Cardiac atrium fibroblast (primary cell): ENCODE results near the gene MRPL46. TPM values are rescaled to one million over a fixed set of nuclear protein-coding genes. Genes with fewer than 3 reads are reported as not detected.

Experiments used
- total RNA-seq: library from RNA; depleted of rRNA; stranded (reverse); fragments of >200 nt; gene quantifications from 2 replicates; pipeline ENCODE4 v1.2.3, GENCODE V29; 2015

MRPL46 gene
- 16.0 and 16.1 TPM in 2 replicates for total RNA-seq

DNA sequence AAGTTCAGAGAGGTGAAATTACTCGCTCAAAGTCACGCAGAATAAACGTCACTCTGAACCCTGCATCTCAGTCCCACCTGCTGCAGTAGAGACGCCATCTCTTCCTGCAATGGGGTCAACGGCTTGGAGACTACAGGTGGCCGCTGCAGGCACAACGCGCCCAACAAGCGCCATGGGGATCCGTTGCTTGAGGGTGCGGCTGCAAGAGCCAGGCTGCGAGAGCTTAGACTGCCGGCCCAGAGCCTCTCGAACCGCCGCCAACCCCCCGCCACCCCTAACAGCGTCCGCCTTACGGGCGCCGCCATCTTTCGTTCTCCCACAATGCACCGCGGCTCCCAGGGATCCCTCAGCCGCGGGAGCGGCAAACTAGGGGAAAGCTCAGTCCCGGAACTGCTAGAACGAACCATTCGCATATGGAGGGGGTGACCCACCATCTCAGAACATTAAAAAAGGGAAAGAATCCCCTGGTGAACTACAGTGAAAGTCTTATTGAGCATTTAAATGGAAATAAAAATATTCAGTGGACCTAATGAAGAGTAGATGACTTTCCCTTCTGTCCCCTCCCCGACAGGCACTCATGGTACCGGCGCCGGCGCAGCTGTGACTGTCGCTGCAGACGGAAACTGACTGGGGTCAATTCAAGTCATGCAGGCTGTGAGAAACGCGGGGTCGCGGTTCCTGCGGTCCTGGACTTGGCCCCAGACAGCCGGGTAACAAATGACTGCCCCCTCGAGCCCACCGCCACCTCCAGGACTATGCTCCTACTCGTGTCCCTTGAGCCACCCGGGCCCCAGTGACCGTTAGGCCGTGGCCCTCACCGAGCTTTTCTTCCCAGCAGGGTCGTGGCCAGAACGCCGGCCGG, at the start of gene MRPL46, which contains the start of gene MRPS11:
TSS of gene MRPL46 (minus strand) at position 316 of the 862 bp plus-strand sequence. CDS start at position 305, 11 bp downstream.
TSS of gene MRPS11 (plus strand) at position 636 of the 862 bp plus-strand sequence. CDS start at position 646, 10 bp downstream.

Other genes with a start within 250 kb of the MRPL46 start
- 0.16 and 2.3 TPM in 2 replicates for gene NTRK3, start 210.6 kb downstream of the MRPL46 start, total RNA-seq
- gene MRPS11, start 320 bp upstream of the MRPL46 start, total RNA-seq: 41.0 and 42.4 TPM in 2 replicates
- 5.2 and 5.7 TPM in 2 replicates for gene DET1, start 79.3 kb upstream of the MRPL46 start, total RNA-seq
- 14.3 and 19.3 TPM in 2 replicates for gene AEN, start 154.0 kb upstream of the MRPL46 start, total RNA-seq
- 1.3 and 4.9 TPM in 2 replicates for gene ISG20, start 171.6 kb upstream of the MRPL46 start, total RNA-seq